IPS DF 19.7 (cell line): ENCODE results near the gene TMEM222.

Experiments
- DNase-seq: peaks from one replicate; pipeline ENCODE4 v3.0.0-alpha.2; 2013; ENCODE audit warnings: low read depth, low spot score

The TMEM222 gene

DNA sequence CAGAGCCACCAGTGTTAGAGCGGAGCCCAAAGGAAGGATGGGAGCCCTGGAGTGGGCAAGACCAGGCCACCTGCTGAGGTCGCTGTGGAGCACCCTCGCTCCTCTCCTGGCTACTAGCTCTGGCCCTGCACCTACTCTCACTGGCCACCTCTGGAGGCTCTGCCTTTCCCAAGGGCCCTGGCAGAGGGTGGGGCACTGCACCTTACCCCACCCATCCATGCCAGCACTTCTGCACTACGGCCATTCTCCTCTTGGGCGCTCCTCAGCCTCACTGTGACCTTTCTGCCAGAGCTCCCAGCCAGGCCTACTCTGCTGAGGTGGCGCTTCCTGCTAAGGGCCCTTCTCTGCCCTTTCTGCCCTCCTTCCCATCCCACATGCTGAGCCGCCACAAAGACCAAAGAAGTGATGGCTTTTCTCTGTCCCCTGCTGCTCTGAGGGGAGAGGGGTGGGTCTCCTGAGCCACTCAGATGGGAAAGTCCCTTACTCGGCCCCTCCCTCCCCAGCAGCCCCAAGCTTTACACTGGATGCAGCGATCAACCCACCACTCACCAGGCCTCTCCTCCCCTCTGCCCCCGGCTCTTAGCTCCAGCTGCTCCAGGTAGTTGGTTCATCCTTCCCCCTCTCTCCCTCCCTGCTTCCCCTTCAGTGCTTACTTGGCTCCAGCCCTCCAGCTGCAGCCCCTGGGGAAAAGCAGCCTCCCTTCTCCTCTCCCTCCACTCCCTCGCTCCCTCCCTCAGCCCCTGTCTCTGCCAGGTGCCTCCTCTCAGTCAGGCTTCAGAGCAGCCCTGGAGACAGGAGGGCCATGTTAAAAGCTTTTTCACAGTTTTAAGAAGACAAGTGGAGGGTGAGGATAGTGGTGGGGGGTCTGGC lies 14.8 kb upstream of the TMEM222 start:
- DNase-seq = no peak

DNA sequence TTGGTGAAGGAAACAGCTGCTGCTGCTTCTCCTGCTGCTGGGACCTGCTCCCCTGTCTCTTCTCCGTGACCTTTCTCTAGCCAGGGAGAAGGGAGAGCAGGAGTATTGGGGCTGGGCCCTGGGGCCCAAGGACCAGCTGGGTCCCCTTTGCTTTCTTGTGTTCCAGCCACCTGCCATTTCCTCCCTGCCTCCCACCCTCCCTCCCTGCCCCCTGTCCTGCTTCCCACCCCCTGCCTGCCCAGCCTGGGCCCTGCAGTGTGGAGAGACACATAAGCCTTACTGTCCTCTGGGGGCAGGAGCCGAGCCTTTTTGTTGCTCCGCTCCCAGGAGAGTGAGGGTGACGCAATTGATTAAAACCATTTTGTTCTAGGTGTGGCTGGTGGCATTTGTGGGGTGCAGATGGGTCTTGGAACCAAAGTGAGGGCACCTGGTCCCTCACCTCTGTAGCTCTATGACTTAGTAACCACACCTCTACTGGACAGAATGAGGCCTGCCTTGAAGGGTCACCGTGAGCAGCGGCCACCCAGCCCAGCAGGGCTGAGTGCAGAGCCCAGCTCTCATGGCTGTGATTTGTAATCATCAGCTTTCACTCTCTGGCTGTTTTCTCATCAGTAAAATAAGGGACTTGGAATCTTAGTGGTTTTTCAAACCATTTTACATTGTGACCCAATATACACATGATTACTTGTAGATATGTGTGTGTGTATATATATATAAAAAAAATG lies 13.9 kb upstream of the TMEM222 start:
- no peak for DNase-seq

DNA sequence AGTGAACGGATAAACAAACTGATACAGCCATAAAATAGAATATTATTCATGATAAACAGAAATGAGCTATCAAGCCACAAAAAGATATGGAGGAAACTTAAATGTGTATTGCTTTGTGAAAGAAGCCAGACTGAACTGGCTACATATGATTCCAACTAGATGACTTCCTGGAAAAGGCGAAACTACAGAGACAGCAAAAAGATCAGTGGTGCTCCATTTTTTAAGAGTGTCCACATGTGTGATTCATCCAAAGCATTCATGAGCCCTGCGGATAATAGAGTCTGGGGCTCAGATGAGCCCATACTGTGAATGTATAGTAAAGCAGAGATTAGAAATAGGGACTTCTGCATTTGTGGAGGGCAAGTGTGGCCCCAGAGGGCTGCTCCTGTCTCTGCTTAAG lies 7.8 kb upstream of the TMEM222 start:
- no peak for DNase-seq

DNA sequence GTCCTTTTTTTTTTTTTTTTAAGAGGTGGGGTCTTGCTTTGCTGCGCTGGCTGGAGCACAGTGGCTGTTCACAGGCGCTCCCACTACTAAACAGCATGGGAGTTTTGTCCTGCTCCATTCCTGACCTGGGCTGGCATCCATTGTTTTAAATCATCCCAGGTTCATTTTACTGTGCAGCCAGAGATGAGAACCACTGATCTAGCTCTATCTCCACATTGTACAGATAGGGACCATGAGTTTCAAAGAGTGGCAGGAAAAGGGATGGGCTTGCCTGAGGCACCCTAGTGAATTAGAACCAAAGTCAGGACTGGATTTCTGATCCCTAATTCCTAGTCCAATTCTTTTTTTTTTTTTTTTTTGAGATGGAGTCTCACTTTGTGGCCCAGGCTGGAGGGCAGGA lies 7.2 kb upstream of the TMEM222 start:
- DNase-seq = no peak

DNA sequence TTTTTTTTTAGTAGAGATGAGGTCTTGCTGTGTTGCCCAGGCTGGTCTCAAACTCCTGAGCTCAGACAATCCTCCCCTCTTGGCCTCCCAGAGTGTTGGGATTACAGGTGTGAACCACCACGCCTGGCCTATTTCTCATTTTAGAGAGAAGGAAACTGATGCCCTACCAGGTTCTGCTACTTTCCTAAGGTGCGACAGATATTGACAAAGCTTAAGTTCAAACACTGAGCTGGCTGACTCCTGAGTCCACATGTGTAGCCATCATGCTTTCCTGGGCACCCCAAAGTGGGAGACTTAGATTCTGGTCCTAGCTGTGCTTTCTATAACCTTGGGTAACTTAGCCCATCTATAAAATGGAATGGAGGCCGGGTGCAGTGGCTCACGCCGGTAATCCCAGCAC lies 5.1 kb upstream of the TMEM222 start:
- no peak for DNase-seq

DNA sequence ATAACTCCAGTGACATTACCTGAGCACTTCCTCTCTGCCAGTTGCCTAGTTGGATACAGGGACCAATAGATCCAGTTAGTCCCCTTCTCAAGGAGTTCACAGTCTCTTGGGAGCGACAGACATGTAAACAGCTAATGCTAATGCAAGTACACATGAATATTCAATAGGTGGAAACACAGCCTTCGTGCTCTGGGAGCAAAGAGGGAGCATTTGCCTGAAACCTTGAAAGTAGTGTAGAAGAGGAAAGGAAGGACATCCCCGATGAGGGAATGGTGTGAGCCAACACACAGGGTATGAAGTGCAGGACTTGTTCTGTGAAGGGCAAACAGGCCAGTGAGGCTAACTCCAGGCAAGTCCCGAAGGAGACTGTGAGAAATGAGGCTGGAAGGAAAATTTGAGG lies 3.8 kb upstream of the TMEM222 start:
- no peak for DNase-seq

DNA sequence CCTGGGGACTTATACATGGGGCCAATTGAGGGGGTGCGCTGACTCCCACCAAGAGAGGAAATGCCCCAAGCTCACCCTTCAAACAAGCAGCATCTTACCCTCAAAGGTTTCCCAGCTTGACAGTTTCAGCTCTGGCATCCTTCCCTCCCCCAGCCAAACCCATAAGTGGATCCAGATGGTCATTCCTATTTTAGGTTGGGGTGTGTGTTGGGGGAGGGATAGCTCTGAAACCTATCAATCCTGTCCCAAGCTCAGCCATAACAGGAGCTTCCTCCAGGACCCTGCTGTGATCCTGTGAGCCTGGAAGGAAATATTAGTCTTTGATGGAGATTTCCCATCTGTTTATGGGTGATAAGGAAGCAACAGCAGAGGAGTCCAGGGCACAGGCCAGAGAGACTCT lies 3.4 kb upstream of the TMEM222 start:
- DNase-seq = no peak

DNA sequence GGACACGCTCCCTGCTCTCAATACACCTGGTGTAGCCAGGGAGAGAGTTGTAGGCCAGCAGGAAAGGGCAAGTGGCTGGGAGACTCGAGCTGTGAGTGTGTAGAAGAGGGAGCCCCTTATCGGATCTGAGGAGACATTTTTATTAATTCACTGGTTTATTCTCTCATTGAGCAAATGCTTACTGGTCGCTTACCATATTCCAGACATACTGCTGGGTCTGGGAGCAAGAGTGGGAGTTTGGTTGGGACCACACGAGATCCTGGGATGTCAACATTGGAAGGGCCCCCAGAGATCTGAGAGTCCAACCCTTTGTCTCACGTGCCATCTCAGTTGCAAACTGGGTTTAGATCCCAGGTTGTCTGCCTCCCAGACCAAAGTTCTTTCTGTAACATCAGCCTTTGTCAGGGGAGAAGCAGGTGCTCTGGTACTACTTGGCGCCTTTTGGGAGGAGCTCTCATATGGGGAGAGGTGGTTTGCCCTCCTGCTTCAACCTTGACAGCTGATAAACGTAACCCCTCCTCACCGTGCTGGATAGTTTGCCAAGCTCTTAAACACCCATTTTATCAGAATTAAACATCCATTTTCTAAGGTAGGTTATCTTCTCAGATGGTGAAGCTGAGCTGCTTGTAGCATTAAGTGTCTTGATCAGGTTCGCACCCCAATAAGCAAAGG lies 742 bp downstream of the TMEM222 start:
- DNase-seq = no peak

DNA sequence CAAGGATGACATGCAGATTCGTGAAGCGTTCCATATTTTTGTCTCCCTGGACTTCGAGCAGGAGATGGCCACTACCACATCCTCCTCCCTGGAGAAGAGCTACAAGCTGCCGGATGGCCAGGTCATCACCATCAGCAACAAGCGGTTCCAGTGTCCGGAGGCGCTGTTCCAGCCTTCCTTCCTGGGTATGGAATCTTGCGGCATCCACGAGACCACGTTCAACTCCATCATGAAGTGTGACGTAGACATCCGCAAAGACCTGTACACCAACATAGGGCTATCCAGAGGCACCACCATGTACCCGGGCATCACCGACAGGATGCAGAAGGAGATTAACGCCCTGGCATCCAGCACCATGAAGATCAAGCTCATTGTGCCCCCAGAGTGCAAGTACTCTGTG lies 3.3 kb downstream of the TMEM222 start:
- DNase-seq = no peak

DNA sequence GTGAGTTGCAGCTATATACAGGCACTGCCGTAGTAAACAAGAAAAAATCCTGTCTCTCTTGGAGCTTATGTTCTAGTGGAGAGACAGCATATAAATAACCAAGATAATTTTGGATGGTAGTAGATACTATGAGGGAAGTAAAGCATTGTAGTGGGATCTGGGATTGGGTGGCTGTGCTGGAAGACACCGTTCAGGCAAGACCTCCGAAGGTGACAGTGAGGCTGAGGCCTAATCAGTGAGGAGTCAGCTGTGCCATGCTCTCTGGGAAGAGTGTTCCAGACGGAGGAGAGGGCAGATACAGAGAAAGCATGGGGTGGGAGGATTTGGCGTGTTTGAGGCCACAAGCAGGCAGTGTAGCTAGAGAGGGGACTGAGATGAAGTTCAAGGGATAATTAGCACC lies 6.0 kb downstream of the TMEM222 start:
- DNase-seq = no peak

DNA sequence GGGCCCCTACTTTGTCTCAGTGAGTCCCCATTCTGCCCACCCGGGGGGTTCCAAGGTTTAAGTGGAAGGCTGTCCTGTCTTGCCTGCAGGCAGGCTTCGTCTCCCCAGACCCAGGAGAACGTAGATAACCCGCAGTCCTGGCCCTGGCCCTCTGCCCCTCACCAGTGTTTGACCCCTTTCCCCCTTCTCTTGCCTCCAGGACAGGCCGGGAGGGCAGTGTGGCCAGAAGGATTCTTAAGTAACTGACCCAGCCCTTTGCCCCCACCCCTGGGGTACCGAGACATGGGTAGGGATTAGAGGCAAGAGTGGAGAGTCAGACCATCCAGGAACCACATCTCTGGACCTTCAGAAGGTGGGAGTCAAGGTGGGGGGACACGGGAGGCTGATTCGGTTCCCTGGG lies 8.8 kb downstream of the TMEM222 start:
- DNase-seq = no peak

DNA sequence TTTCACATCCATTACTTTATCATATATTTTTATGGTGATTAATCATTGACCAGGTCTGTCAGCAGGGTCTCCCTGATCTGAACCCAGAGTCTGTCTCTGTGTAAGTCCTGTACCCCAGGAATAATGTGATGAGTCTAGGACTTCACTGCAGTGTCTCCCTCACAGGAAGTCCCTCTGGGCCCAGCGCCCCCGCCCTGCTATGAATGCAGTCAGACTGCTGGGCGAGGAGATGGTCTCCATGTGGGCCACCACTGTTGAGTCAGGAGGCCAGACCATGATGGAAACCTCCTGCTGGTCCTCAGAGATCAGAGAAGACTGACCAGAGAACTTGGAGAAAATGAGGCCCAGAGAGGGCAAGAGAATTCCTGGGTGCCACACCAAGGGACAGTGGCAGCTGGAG lies 9.5 kb downstream of the TMEM222 start:
- no peak for DNase-seq

DNA sequence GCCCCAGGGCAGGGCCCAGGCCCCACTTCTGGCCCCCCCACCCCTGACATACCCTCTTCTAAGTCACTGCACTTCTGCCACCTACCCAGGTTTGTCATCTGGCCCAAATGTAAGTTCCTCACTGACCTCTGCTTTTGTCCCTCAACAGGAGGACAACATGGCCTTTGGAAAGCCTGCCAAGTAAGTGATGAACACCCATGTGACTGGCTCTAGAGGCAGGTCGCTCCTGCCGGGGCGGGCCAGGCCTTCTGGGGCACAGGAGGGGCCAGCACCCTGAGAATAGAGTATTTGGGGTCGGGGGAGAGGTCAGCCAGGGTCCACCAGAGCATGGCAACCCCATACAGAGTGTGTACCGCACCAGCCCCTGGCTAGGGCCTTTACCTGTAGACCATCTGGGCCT lies 10.0 kb downstream of the TMEM222 start:
- DNase-seq = no peak

DNA sequence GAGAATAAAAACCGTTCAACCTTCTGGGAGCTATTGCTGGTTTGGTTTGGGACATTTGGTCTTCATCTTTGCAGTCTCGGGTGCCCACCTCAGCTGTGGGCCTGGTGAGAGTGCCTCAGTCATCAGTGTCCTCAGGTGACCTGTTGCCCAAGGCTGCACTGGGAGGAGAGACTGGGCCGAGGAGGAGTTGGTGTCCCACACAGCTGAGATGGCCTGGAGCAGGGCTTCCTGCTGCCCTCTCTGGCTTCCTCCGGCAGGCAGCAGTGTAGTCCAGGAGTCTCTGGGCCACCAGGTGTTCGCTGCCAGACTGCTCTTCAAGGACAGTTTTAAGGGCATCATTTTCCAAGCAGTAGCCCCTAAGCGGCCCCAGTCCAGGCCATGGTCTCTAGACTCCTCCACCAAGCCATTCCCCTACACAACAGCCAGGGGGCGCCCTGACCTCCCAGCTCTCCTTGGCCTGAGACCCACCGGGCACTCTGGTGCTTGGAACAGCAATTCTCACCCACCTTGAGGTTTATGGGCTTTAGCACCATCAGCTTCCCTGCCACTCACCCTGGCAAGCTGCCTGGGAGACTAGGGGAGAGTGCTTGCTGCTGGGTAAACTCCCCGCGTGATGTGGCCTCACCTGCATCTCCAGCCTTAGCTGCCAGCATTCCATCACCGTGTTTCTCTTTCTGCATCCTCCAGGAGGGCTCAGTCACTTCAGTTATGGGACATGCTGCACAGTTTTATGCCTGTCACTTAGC lies 10.7 kb downstream of the TMEM222 start:
- DNase-seq = no peak

DNA sequence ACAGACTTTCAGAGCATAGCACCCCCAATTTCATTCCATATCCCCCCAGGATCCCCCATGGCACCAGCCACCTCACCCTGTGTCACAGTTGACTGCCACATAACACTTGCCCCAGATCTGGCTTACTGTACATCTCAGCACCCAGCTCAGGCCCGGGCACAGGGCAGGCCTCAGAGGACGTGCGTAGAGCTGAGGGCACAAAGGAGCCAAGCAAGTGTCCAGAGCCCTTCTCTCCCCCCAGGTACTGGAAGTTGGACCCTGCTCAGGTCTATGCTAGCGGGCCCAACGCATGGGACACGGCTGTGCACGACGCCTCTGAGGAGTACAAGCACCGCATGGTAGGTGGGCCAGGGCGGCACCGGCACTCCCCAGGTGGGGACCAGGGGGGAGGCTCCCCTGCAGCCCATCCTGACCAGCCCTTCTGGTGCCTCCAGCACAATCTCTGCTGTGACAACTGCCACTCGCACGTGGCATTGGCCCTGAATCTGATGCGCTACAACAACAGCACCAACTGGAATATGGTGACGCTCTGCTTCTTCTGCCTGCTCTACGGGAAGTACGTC lies 11.8 kb downstream of the TMEM222 start:
- no peak for DNase-seq

DNA sequence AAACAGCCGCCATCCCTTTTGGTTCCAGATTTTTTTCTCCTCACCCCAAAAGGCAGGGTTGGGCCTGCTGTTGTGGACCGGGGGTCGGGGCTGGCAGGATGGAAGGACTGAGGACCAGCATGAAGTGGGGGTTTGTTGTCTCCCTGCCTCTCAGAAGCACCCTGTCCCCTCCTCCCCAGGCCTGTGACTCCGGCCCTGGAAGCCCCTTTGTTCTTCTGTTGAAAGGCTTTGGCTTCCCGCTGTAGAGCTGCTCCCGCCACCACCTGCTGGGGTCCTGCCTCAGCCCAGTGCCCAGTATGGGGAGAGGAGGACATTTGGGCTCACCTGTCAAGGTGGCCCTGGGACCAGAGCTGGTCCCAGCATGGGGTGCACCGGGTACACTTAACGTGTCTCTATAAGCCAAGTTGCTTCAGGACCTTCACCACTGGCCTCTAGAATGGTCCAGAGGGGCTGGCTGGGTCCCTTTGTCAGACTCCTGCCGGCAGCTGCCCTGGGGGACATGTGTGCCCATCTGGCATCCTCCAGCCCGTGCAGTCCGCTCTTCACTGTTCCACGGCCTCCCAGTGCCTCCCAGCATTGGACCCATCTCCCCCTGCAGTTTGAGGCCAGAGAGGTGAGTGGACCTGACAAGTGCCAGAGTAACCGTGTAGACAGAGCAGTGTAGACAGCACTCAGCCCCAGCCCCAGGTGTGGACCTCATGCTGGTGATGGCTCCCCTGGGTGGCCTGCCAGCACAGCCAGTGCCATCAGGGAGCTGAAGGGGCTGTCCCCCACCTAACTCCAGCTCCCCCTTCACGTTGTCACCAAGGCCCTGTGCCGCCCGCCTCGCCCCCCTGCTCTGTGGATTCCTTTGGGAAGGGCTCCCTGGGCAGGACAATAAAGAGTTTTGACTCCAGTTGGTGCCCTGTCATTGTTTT lies 13.8 kb downstream of the TMEM222 start:
- no peak for DNase-seq

DNA sequence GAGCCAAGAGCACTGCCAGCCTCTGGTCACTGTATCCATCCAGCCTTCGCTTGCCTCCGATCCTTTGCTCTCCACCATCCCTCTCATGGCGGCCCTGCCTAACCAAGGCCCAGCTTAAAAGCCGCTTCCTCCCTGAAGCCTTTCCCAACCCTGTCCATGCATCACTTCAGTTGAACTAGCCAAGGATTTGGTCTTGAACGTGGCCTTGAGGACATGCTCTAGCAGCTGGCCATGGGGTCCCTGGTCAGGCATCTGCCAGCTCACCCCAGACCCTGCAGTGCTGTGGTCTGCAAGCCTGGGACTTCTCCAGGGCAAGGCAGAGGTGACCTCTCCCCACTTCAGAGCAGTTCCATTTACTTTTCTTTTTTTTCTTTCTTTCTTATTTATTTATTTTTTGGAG lies 14.8 kb downstream of the TMEM222 start:
- no peak for DNase-seq

DNA sequence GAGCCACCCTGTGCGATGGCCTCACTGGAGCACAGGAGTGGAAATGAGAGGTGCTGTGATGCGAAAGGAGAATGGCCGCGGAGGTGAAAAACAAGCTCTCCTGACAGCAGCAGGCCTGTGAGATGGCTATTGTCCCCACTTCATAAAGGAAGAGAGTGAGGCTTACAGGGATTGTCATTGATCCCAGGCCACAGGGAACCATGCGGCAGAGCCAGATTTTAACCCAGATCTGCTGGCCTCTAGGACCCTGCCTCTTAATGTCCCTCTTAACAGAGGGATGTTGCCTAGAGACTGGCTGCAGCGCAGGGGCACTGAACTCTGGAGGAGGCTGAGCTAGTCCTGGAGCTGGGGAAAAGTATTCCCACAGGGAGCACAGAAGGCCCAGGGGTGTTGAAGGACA lies 16.8 kb downstream of the TMEM222 start:
- no peak for DNase-seq

DNA sequence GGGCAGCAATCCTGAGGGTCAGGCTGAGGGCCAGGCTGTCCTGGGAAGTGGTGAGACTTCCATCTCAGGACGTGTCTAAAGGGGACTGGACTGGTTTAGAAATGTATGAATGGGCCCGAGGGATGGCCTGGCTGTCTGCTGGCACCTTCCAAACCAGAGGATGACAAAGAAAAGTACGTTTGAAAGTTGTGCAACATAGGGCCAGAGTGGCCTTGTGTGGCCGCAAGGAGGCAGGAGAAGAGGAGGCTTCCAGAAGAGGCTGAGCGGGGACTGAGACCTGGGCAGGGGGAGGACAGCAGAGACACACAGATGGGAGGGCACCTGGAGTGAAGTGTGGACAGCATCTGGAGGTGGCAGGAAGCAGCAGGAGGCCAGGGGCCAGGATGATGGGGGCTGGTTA lies 17.2 kb downstream of the TMEM222 start:
- DNase-seq = no peak

DNA sequence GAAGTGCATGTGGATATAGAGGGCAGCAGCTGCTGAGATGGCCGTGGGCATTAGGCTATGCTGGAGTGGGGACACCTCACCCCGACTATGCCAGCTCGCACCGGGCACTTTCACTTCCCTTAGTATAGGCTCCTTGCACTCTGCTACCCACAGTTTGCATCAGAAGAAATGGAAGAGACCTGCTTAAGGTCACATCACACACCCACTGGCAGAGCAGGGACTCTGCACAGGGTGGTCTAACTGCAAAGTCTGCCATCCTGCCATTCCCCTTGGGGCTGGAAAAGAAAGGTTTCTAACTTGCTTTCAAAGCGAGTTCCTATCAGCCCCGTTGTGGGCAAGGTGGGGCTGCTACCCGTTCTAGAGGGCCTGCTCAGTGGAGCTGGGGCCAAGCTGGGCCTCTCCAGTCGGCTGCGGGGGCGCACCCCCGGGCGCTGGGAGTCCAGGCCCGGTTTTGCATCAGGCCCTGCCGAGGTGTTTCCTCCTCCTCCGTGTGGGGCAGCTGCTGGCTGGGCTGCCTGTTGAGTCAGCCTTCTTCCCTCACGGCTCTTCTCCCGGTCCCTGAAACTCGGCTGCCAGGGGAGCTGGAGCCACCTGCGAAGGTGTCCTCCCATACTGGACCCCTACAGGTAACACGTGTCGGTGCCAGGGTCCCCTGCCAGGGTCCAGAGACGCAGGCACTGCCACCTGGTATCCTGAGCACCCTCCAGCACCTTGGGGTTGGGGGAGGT lies 19.7 kb downstream of the TMEM222 start, which contains the start of gene SYTL1:
TSS of gene SYTL1 (plus strand) at position 498 of the 728 bp plus-strand sequence. CDS start 3,313 bp downstream, outside the sequence.
- DNase-seq = no peak
